Mesothelial cell of epicardium (in vitro differentiated cells): ENCODE results near the gene THSD4. TPM values are rescaled to one million over a fixed set of nuclear protein-coding genes. Genes with fewer than 3 reads are reported as not detected.
"Not testable (repeated sequence)": the region's sequence is repeated elsewhere in the genome, so short reads cannot be mapped to it uniquely, and the experiment has no call there.

Experiments used
- DNase-seq, 2 experiments: peaks; one replicate each; pipeline ENCODE4 v3.0.0; 2021; ENCODE audit warnings: low spot score in 2 of 2; ENCODE audit not compliant: unreplicated experiment in 2 of 2
- H3K27ac Mint-ChIP-seq: 2 replicates; pipeline ENCODE4 v1.8.0; 2021; ENCODE audit warnings: mixed read lengths
- H3K27me3 Mint-ChIP-seq: 2 replicates; pipeline ENCODE4 v1.8.0; 2021; ENCODE audit warnings: low read depth, mixed read lengths
- H3K36me3 Mint-ChIP-seq: 2 replicates; pipeline ENCODE4 v1.8.0; 2021; ENCODE audit warnings: mixed read lengths
- H3K4me1 Mint-ChIP-seq: 2 replicates; pipeline ENCODE4 v1.8.0; 2021; ENCODE audit warnings: mixed read lengths
- H3K4me3 Mint-ChIP-seq: 2 replicates; pipeline ENCODE4 v1.8.0; 2021; ENCODE audit warnings: mild to moderate bottlenecking, moderate library complexity, mixed read lengths
- H3K9me3 Mint-ChIP-seq: 2 replicates; pipeline ENCODE4 v1.8.0; 2021; ENCODE audit warnings: mixed read lengths
- CTCF ChIP-seq: fragments of 200-600 bp; sonication (generic); IDR thresholded peaks from one replicate; pipeline ENCODE4 v1.5.0; 2021; ENCODE audit warnings: antibody characterized with exemption; ENCODE audit not compliant: unreplicated experiment
- total RNA-seq: library from RNA; stranded (reverse); gene quantifications from 3 replicates; pipeline ENCODE4 v1.2.1, GENCODE V29; 2021

Gene THSD4
- total RNA-seq, 1 donor from 2014 or later: 93.9 TPM

- no peak for TF ChIP-seq CTCF
- peaks cover 4% of the 10 kb centered on the region for H3K4me1 Mint-ChIP-seq
- H3K9me3 Mint-ChIP-seq: peaks cover 13% of the 10 kb centered on the region
- H3K27ac Mint-ChIP-seq: no peak overlapping the region
- no peak for DNase-seq
- no peak overlapping the region for H3K4me3 Mint-ChIP-seq
- peaks cover 46% of the 10 kb centered on the region for H3K36me3 Mint-ChIP-seq
- H3K27me3 Mint-ChIP-seq: no peaks in the 10 kb centered on the region
Observed at GRCh38 chr15:71261909-71262308, 146.6 kb downstream of the THSD4 start.

GRCh38 chr15:71262599-71262998, 147.3 kb downstream of the THSD4 start:
- Mint-ChIP-seq H3K36me3 (peaks cover 45% of the 10 kb centered on the region), H3K9me3 (peaks cover 18% of the 10 kb centered on the region), H3K4me3 (no peak overlapping the region), H3K4me1 (peaks cover 4% of the 10 kb centered on the region), H3K27ac (no peak overlapping the region), H3K27me3 (no peaks in the 10 kb centered on the region)
- DNase-seq: no peak
- no peak for TF ChIP-seq CTCF

DNA sequence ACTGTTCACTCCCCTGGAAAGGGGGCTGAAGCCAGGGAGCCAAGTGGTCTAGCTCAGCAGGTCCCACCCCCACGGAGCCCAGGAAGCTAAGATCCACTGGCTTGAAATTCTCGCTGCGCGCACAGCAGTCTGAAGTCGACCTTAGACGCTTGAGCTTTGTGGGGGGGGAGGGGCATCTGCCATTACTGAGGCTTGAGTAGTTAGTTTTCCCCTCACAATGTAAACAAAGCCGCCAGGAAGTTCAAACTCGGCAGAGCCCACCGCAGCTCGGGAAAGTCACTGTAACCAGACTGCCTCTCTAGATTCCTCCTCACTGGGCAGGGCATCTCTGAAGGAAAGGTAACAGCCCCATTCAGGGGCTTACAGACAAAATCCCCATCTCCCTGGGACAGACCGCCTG, 150.3 kb downstream of the THSD4 start:
- Mint-ChIP-seq H3K36me3 (peaks cover 49% of the 10 kb centered on the region), H3K9me3 (peaks cover 40% of the 10 kb centered on the region)
- not testable (repeated sequence) for H3K27me3 Mint-ChIP-seq, H3K27ac Mint-ChIP-seq, H3K4me1 Mint-ChIP-seq, DNase-seq, H3K4me3 Mint-ChIP-seq

- no peaks in the 10 kb centered on the region for H3K27me3 Mint-ChIP-seq
- no peak overlapping the region for H3K27ac Mint-ChIP-seq
- H3K9me3 Mint-ChIP-seq: peaks cover 38% of the 10 kb centered on the region
- TF ChIP-seq CTCF: no peak
- H3K4me3 Mint-ChIP-seq: no peak overlapping the region
- peaks cover 42% of the 10 kb centered on the region for H3K4me1 Mint-ChIP-seq
- H3K36me3 Mint-ChIP-seq: peaks cover 32% of the 10 kb centered on the region
- no peak for DNase-seq
Observed at GRCh38 chr15:71271327-71271726, 156.1 kb downstream of the THSD4 start.

GRCh38 chr15:71272932-71273331, 157.7 kb downstream of the THSD4 start:
- no peak for TF ChIP-seq CTCF
- peak overlapping the region; percentile 30 for H3K27ac Mint-ChIP-seq

GRCh38 chr15:71273731-71274447, 158.6 kb downstream of the THSD4 start:
- no peak for TF ChIP-seq CTCF
- peak overlapping the region; percentile 92 for H3K27ac Mint-ChIP-seq
- H3K4me3 Mint-ChIP-seq: no peak overlapping the region
- H3K9me3 Mint-ChIP-seq: peaks cover 17% of the 10 kb centered on the region
- peaks cover 11% of the 10 kb centered on the region for H3K36me3 Mint-ChIP-seq
- H3K4me1 Mint-ChIP-seq: peaks cover 57% of the 10 kb centered on the region
- DNase-seq: no peak
- H3K27me3 Mint-ChIP-seq: no peaks in the 10 kb centered on the region

More at GRCh38 chr15:71272932-71273331, 157.7 kb downstream of the THSD4 start:
- DNase-seq: no peak
- Mint-ChIP-seq H3K36me3 (peaks cover 19% of the 10 kb centered on the region), H3K27me3 (no peaks in the 10 kb centered on the region), H3K9me3 (peaks cover 24% of the 10 kb centered on the region), H3K4me1 (peaks cover 47% of the 10 kb centered on the region), H3K4me3 (no peak overlapping the region)
